SJCRH30 (cell line): ENCODE data around the gene TIGD3. TPM values are rescaled to one million over a fixed set of nuclear protein-coding genes. Genes with fewer than 3 reads are reported as not detected.

Source experiments
- DNase-seq, 2 experiments: peaks; one replicate each; pipeline ENCODE4 v3.0.0-alpha.2; 2015 to 2020
- H3K27ac ChIP-seq: fragments of 250-450 bp; sonication (Bioruptor Pico); 2 replicates; pipeline ENCODE4 v1.5.1; 2020; ENCODE audit warnings: mild to moderate bottlenecking, moderate library complexity
- H3K27me3 ChIP-seq: fragments of 250-450 bp; sonication (Bioruptor Pico); 2 replicates; pipeline ENCODE4 v1.5.1; 2020; ENCODE audit warnings: mild to moderate bottlenecking, moderate library complexity
- H3K36me3 ChIP-seq: fragments of 250-450 bp; sonication (Bioruptor Pico); 2 replicates; pipeline ENCODE4 v1.5.1; 2020; ENCODE audit warnings: mild to moderate bottlenecking, moderate library complexity
- H3K4me1 ChIP-seq: fragments of 250-450 bp; sonication (Bioruptor Pico); 2 replicates; pipeline ENCODE4 v1.5.1; 2020; ENCODE audit warnings: mild to moderate bottlenecking, moderate library complexity
- H3K4me3 ChIP-seq: fragments of 250-450 bp; sonication (Bioruptor Pico); 2 replicates; pipeline ENCODE4 v1.5.1; 2020; ENCODE audit warnings: mild to moderate bottlenecking, moderate library complexity
- H3K9me3 ChIP-seq: fragments of 250-450 bp; sonication (Bioruptor Pico); replicated peaks from 2 replicates; pipeline ENCODE4 v1.5.1; 2020; ENCODE audit warnings: mild to moderate bottlenecking, moderate library complexity
- total RNA-seq: library from RNA; depleted of rRNA; stranded (reverse); fragments of >200 nt; shearing (Covaris generic); gene quantifications from 2 replicates; pipeline ENCODE4 v1.2.3, GENCODE V29; 2014

Gene TIGD3
- total RNA-seq, 1 experiment from 2014 or later, result 0.71 TPM

DNA sequence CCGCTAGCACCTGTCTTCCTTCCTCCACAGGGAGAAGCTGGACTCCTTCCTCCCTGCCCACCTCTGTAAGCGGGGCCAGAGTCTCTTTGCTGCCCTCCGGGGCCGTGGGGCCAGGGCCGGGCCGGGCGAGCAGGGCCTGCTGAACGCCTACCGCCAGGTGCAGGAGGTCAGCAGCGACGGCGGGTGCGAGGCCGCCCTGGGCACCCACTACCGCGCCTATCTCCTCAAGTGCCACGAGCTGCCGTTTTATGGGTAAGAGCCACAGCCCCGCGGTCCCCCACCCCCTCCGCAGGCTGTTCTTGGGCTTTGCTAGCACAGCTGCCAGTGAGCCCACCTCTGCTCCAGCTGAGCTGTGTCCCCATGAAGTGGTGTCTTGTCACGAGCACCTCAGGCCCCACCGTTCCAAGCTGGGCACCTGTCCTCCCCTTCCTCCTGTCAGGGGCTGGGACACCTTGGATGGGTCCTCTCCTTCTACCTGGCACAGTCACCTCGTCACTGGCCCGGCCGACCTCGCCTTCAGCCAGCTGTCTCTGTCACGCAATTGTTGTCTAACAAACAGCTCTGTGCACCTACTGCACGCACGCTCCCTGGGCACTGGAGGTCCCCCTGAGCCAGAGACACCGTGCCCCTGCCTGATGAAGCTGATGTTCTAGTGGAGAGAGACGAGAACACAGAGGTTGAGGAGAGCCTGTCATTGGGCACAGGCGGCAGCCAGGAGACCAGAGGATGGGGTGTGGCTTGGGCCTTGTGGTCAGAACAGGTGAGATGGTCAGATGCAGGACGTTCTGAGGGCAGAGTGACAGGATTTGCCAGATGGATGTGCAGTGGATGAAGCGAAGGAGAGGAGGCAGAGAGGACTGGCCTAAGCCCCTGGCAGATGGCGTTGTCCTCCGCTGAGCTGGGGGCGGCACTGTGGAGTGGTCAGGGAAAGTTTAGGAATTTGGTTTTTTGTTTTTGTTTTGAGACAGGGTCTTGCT is 42.5 kb downstream of the TIGD3 start:
- no peak overlapping the region for H3K27ac ChIP-seq
- H3K4me3 ChIP-seq, result no peak overlapping the region
- no peaks in the 10 kb centered on the region for H3K9me3 ChIP-seq
- no peaks in the 10 kb centered on the region; the same call in 1 of the 2 replicates for H3K36me3 ChIP-seq
- H3K4me1 ChIP-seq, result peaks cover 2% of the 10 kb centered on the region; the same call in 1 of the 2 replicates
- DNase-seq, result peak in 1 of 2 experiments; percentile 22
- no peaks in the 10 kb centered on the region for H3K27me3 ChIP-seq

DNA sequence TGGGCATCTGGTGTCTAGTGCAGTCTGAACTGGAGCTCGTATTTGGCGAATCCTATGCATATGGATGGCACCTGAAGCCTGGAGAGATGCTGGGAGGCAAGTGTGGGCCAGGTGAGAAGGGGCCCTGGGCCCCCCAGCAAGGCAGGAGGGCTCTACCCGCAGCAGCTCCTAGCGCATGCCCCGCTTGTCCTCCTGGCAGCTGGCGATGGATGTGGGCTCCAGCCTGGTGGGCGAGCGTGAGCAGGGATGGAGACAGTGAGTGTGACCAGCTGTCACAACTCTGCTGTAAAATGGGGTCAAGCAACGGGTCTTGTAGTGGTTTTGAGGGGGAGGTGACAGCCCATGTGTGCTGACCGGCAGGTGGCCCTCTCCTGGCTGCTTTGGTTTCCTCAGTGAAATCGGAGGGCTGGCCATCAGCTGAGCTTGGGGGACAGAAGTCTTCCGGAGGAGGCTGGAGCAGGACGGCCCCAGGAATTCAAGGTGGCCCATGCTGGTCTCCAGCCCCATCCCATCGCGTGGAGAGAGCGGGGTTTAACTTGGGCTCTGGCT is 43.9 kb downstream of the TIGD3 start:
- Histone ChIP-seq H3K4me3 (no peak overlapping the region), H3K9me3 (no peaks in the 10 kb centered on the region), H3K27ac (no peak overlapping the region), H3K27me3 (no peaks in the 10 kb centered on the region), H3K4me1 (peaks cover 2% of the 10 kb centered on the region; the same call in 1 of the 2 replicates), H3K36me3 (peaks cover 2% of the 10 kb centered on the region; the same call in 1 of the 2 replicates)
- DNase-seq, result no peak

DNA sequence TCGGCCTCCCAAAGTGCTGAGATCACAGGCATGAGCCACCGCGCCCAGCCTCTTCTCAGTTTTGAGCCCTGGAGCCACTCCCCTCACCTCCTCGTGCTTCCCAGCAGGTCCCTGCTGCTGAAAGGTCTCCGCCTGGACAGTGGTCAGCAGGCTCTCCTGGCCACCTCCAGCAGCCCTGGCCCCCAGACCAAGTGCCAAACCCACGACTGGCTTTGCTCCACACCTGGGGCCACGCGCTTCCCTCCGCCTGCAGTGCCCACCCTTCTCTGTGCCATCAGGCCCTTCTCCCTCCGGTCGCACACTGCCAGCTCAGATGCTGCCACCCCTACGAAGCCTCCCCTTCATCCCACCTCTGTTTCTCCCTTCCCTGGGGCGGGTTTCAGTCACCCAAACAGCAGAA is 44.7 kb downstream of the TIGD3 start:
- H3K27ac ChIP-seq, result no peak overlapping the region
- no peak overlapping the region for H3K4me3 ChIP-seq
- peaks cover 2% of the 10 kb centered on the region; the same call in 1 of the 2 replicates for H3K36me3 ChIP-seq
- H3K4me1 ChIP-seq, result peaks cover 2% of the 10 kb centered on the region; the same call in 1 of the 2 replicates
- no peak for DNase-seq
- H3K9me3 ChIP-seq, result no peaks in the 10 kb centered on the region
- no peaks in the 10 kb centered on the region for H3K27me3 ChIP-seq

DNA sequence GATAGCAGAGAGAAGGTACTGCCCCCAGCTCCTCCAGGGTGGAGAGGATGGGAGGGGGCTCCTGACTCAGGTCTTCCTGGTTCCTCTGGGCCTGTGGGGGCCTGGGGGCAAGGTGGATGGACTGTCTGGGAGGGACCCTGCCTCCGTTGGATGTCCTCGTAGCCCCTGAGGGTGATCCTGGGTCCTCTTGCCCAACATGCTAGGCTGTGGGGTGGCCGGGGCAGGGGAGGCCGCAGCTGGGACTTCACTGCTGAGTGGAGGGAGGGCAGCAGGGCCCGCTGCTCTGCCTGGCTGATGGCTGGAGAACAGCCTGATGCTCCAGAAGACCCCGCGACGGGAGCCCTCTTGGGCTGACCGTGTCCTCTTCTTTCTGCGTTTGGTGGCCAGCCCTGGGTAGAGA is 45.3 kb downstream of the TIGD3 start:
- Histone ChIP-seq H3K27ac (no peak overlapping the region), H3K9me3 (no peaks in the 10 kb centered on the region), H3K27me3 (no peaks in the 10 kb centered on the region), H3K36me3 (peaks cover 3% of the 10 kb centered on the region), H3K4me1 (peaks cover 2% of the 10 kb centered on the region; the same call in 1 of the 2 replicates), H3K4me3 (no peak overlapping the region)
- DNase-seq, result no peak

DNA sequence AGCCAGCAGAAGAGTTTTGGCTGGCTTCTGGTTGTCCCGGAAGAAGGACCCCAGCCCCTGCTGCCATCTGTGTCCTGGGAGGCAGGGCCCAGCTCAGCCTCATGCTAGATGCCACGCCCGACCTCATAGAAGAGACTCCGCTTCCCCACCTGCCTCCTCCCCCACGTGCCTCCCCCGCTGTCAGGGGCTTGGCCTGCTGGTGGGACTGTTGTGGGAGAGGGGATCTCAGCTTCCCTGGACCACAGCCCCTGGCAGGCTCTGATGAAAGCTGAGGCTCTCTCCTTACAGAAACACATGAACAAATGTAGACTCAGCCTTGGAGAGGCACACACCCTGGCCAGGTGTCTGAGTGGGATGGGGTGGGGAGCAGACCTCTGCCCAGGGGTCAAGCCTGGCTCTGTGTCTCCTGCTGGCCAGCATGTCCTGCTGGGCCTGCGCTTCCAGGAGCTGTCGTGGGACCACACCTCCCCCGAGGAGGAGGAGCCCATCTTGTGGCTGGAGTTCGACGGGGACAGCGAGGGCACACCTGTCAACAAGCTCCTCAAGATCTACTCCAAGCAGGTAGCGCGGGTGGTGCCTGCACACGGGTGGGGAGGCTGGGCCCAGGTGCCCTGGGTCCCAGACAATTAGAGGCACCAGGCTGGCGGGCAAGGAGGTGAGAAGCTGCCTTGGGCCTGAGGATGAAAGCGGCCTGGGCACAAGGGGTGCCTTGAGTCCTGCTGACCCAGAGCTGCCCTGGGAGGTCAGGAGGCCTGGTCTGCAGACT is 45.9 kb downstream of the TIGD3 start:
- Histone ChIP-seq H3K4me3 (no peak overlapping the region), H3K27me3 (no peaks in the 10 kb centered on the region), H3K4me1 (peaks cover 2% of the 10 kb centered on the region; the same call in 1 of the 2 replicates), H3K9me3 (no peaks in the 10 kb centered on the region), H3K27ac (no peak overlapping the region), H3K36me3 (peaks cover 9% of the 10 kb centered on the region)
- no peak for DNase-seq

DNA sequence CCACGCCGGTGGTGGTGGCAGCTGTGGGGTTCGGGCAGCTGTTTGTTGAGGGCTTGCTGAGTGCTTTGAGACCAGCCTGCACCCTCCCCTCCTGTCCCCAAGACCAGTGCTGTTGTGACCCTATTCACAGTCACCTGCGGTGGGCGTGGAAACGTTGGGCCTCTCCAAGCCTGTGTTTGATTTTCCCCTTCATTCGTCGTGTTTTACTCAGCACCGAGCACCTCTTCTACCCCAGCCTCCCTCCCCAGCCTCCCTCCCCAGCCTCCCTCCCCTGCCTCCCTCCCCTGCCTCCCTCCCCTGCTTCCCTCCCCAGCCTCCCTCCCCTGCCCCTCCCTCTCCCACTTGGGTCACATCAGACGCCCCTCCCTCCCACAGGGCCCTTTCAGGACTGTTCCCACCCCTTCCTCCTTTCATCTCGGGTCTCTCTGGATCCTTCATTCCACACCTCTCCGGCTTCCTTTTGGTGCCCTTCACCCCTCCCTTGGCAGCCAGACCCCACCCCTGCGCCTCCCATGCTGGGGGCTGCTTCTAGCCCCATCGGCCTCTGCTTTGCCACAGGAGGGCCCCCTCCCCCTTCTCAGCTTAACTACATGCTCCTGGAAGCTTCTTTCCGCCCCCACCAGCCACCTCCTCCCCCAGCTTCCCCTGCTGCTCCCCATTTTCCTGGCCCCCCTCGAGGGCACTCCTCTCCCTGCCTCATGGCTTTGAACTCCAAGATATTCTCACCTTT is 46.7 kb downstream of the TIGD3 start:
- peaks cover 13% of the 10 kb centered on the region for H3K36me3 ChIP-seq
- no peaks in the 10 kb centered on the region for H3K27me3 ChIP-seq
- no peak overlapping the region for H3K27ac ChIP-seq
- no peak for DNase-seq
- H3K9me3 ChIP-seq, result no peaks in the 10 kb centered on the region
- H3K4me3 ChIP-seq, result no peak overlapping the region
- peaks cover 2% of the 10 kb centered on the region; the same call in 1 of the 2 replicates for H3K4me1 ChIP-seq

DNA sequence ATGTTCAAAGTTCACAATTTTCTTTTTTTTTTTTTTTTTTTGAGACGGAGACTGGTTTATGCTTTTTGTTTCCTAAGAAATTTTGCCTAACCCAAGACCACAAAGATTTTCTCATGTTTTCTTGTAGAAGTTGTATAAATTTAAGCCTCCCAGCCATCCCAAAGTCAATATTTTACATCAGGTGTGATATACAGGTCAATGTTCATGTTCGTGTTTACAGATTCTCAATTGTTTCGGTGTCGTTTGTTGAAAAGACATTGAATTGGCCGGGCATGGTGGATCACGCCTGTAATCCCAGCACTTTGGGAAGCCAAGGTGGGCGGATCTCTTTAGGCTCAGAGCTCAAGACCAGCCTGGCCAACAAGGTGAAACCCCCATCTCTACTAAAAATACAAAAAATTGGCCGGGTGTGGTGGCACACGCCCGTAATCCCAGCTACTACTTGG is 47.3 kb downstream of the TIGD3 start:
- Histone ChIP-seq H3K9me3 (no peaks in the 10 kb centered on the region), H3K27ac (no peak overlapping the region), H3K36me3 (peaks cover 19% of the 10 kb centered on the region), H3K4me3 (no peak overlapping the region), H3K4me1 (peaks cover 2% of the 10 kb centered on the region; the same call in 1 of the 2 replicates), H3K27me3 (no peaks in the 10 kb centered on the region)
- DNase-seq, result no peak

DNA sequence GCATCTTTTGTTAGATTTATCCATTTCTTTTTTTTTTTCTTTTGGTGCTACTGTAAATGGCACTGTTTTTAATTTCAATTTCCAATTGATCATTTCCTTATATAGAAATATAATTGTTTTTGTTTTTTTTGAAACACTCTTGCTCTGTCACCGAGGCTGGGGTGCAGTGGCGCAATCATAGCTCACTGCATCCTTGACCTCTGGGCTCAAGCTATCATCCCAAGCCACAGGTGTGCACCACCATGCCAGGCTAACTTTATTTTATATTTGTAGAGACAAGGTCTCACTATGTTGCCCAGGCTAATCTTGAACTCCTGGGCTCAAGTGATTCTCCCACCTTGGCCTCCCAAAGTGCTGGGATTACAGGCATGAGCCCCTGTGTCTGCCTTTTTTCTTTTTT is 48.2 kb downstream of the TIGD3 start:
- Histone ChIP-seq H3K27me3 (no peaks in the 10 kb centered on the region), H3K36me3 (peaks cover 25% of the 10 kb centered on the region), H3K9me3 (no peaks in the 10 kb centered on the region), H3K4me3 (no peak overlapping the region), H3K4me1 (peaks cover 2% of the 10 kb centered on the region; the same call in 1 of the 2 replicates), H3K27ac (no peak overlapping the region)
- DNase-seq, result no peak

DNA sequence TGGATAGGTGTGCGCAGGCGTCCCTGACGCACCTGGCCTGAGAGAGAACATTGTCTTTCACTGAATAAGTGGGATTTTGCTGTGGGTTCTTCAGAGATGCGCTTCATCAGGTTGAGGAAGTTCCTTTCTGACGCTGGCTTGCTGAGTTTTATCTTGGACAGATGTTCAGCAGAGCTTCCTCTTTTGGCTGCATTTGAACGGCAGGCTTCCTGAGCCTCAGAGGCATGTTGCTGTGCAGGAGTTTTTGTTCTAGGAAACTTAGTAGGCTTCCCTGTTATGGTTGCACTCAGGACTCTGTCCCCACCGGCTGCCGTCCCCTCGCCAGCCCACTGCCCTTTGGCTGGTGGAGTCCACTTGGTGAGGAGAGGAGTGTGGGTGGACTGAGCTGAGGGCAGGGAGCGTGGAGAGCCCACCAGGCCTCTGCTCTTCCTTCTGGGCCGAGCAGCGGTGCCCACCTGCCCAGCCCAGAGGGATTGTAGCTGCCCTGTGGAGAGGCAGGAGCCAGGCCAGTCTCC is 49.1 kb downstream of the TIGD3 start:
- no peaks in the 10 kb centered on the region for H3K27me3 ChIP-seq
- H3K4me3 ChIP-seq, result no peak overlapping the region
- H3K36me3 ChIP-seq, result peaks cover 25% of the 10 kb centered on the region
- no peaks in the 10 kb centered on the region for H3K4me1 ChIP-seq
- no peak overlapping the region for H3K27ac ChIP-seq
- no peak for DNase-seq
- no peaks in the 10 kb centered on the region for H3K9me3 ChIP-seq

DNA sequence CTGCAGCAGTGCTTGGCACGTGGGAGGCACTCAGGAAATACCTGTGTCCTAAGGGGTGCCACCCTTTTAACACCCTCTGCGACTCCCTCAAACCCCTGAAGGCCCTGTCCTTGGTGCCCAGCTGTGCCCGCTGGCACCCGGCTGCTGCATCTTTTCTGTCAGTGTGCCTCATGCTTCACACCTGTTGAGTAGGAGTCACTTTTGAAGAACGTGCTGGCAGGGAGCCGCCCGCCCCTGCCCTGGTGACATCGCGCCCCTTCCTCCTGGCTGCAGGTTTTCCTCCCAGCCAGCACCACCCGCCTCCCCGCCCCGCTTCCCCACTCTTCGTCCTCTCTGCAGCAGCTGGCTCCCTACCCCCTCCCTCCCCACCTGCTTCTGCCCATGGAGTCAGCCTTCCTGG is 49.7 kb downstream of the TIGD3 start:
- Histone ChIP-seq H3K27me3 (no peaks in the 10 kb centered on the region), H3K4me3 (no peak overlapping the region), H3K4me1 (no peaks in the 10 kb centered on the region), H3K36me3 (peaks cover 25% of the 10 kb centered on the region), H3K9me3 (no peaks in the 10 kb centered on the region), H3K27ac (no peak overlapping the region)
- DNase-seq, result no peak

DNA sequence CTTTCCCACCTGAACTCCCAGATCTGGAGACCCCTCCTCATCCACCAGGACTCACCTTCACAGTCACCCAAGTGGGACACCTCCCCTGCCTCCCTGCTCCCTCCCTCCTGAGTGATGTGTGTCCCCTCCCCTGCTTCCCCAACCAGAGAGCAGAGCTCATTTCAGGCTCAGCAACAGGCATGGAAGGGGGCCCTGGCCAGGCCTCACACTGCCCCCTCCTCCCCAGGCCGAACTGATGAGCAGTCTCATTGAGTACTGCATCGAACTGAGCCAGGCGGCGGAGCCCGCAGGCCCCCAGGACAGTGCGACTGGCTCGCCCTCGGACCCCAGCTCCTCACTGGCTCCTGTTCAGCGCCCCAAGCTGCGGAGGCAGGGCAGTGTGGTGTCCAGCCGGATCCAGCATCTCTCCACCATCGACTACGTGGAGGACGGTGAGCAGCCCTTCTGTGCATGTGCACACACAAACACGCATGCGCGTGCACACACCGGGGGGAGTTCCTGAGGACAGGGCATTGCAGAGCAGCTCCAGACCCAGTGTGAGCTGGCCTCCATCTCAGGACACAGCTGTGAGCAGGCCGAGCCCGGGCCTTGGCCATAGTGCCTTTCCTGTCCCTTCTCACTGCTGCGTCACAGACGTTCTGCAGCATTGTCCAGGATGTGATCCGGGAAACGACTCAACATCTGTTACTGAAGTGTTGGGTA is 50.2 kb downstream of the TIGD3 start:
- no peak for DNase-seq
- H3K9me3 ChIP-seq, result no peaks in the 10 kb centered on the region
- peaks cover 25% of the 10 kb centered on the region for H3K36me3 ChIP-seq
- H3K27ac ChIP-seq, result no peak overlapping the region
- no peaks in the 10 kb centered on the region for H3K27me3 ChIP-seq
- no peak overlapping the region for H3K4me3 ChIP-seq
- H3K4me1 ChIP-seq, result no peaks in the 10 kb centered on the region
